Activated CD4-positive, alpha-beta T cell treated with anti-CD3 and anti-CD28 coated beads for 36 hours (primary cell): ENCODE measurements around the gene PDILT. TPM values are rescaled to one million over a fixed set of nuclear protein-coding genes. Genes with fewer than 3 reads are reported as not detected.
"Not testable (repeated sequence)": the region's sequence is repeated elsewhere in the genome, so short reads cannot be mapped to it uniquely, and the experiment has no call there.

ENCODE experiments used
- ATAC-seq: fragments of 200-7000 bp; cut with Tn5 transposase; one replicate; pipeline ENCODE4 v1.10.0; 2021; ENCODE audit warnings: mild to moderate bottlenecking, moderate library complexity
- CTCF ChIA-PET: fragments of 350-600 bp; sonication (Branson Sonifier 250); formaldehyde crosslinking; loops from one replicate; lab custom pipeline; 2021; ENCODE audit warnings: antibody characterized with exemption; lab: Charles Lee
- POLR2A ChIA-PET: fragments of 350-600 bp; sonication (Branson Sonifier 250); formaldehyde crosslinking; loops from one replicate; lab custom pipeline; 2021; ENCODE audit warnings: antibody characterized with exemption, inconsistent platforms; lab: Charles Lee
- DNase-seq: peaks from one replicate; pipeline ENCODE4 v3.0.0-alpha.2; 2020
- H3K27ac Mint-ChIP-seq: one replicate; pipeline ENCODE4 v1.8.0; 2021; ENCODE audit warnings: mixed read lengths
- H3K27me3 Mint-ChIP-seq: one replicate; pipeline ENCODE4 v1.8.0; 2021; ENCODE audit warnings: mixed read lengths
- H3K36me3 Mint-ChIP-seq: one replicate; pipeline ENCODE4 v1.8.0; 2021; ENCODE audit warnings: low read depth, mixed read lengths
- H3K4me1 Mint-ChIP-seq: one replicate; pipeline ENCODE4 v1.8.0; 2021; ENCODE audit warnings: mixed read lengths
- H3K4me3 Mint-ChIP-seq: one replicate; pipeline ENCODE4 v1.8.0; 2021; ENCODE audit warnings: mild to moderate bottlenecking, moderate library complexity, mixed read lengths
- H3K9me3 Mint-ChIP-seq: one replicate; pipeline ENCODE4 v1.8.0; 2021; ENCODE audit warnings: low read depth, mixed read lengths
- intact Hi-C, 2 experiments: fragments of 100-400 bp; cut with DNase I in 1 of 2; cut with micrococcal nuclease in 1 of 2; formaldehyde crosslinking; loops; one replicate each; pipeline versions ENCODE4 v1.14.2 to v1.15.1; 2022 to 2024; cut with DNase I, micrococcal nuclease
- total RNA-seq, 2 experiments: library from RNA; stranded (reverse); gene quantifications; one replicate each; pipeline ENCODE4 v1.2.3, GENCODE V29; 2021

PDILT gene
- total RNA-seq, 2 experiments from 2014 or later = not detected

DNA sequence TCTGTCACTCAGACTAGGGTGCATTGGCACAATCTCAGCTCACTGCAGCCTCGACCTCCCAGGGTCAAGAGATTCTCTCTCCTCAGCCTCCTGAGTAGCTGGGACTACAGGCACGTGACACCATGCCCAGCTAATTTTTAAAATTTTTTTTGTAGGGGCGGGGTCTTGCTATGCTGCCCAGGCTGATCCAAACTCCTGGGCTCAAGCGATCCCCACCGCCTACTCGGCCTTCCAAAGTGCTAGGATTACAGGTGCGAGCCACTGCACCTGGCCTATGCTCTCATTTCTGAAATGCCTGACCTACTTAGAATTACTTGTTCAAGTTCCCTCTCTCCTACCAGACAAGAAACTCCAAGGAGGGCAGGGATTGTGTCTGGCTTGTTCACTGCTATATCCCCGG is 72.1 kb downstream of the PDILT start:
- ChIA-PET CTCF (no interaction called here), POLR2A (no interaction called here)
- intact Hi-C loops = no loop called here
- no peak for ATAC-seq
- Mint-ChIP-seq H3K27me3 (peaks cover 2% of the 10 kb centered on the region), H3K9me3 (no peaks in the 10 kb centered on the region), H3K27ac (no peak overlapping the region), H3K36me3 (no peaks in the 10 kb centered on the region), H3K4me1 (no peaks in the 10 kb centered on the region), H3K4me3 (no peak overlapping the region)
- no peak for DNase-seq

GRCh38 chr16:20331635-20332034 is 72.9 kb downstream of the PDILT start:
- no peak for DNase-seq
- ChIA-PET POLR2A (no interaction called here), CTCF (no interaction called here)
- no peaks in the 10 kb centered on the region for H3K4me1 Mint-ChIP-seq
- no peaks in the 10 kb centered on the region for H3K36me3 Mint-ChIP-seq
- H3K27me3 Mint-ChIP-seq = peaks cover 2% of the 10 kb centered on the region
- H3K27ac Mint-ChIP-seq = no peak overlapping the region
- no peak overlapping the region for H3K4me3 Mint-ChIP-seq
- no peaks in the 10 kb centered on the region for H3K9me3 Mint-ChIP-seq
- no peak for ATAC-seq
- intact Hi-C loops = no loop called here

- Mint-ChIP-seq H3K27ac (no peak overlapping the region), H3K4me1 (no peaks in the 10 kb centered on the region), H3K9me3 (no peaks in the 10 kb centered on the region), H3K36me3 (no peaks in the 10 kb centered on the region), H3K4me3 (no peak overlapping the region), H3K27me3 (peaks cover 2% of the 10 kb centered on the region)
- intact Hi-C loops = no loop called here
- ChIA-PET POLR2A (no interaction called here), CTCF (interaction anchor here (0.7 kb wide), 2 partner anchors 10 to 74 kb away, joined by 3 to 4 read pairs; no protein-coding TSS in a partner anchor)
- no peak for DNase-seq
- ATAC-seq = no peak
Observed at GRCh38 chr16:20329392-20330138, 75.0 kb downstream of the PDILT start.

- H3K27me3 Mint-ChIP-seq = no peaks in the 10 kb centered on the region
- no peaks in the 10 kb centered on the region for H3K4me1 Mint-ChIP-seq
- H3K36me3 Mint-ChIP-seq = no peaks in the 10 kb centered on the region
- POLR2A ChIA-PET = no interaction called here
- no peak for DNase-seq
- no peak within 1 kb of the TSS for H3K27ac Mint-ChIP-seq
- H3K9me3 Mint-ChIP-seq = no peaks in the 10 kb centered on the region
- no peak for ATAC-seq
- intact Hi-C loops = no loop called here
- CTCF ChIA-PET = no interaction called here
- H3K4me3 Mint-ChIP-seq = no peak within 1 kb of the TSS
Observed at GRCh38 chr16:20327444-20328041, 77.0 kb downstream of the PDILT start, which contains the start of gene GP2. GP2 (minus strand) TSS chr16:20327513; CDS start chr16:20326431, 1,082 bp downstream.

- H3K27me3 Mint-ChIP-seq = no peaks in the 10 kb centered on the region
- ChIA-PET POLR2A (no interaction called here), CTCF (interaction anchor here (0.9 to 1.3 kb wide), 2 partner anchors 57 to 419 kb away, joined by 3 read pairs; no protein-coding TSS in a partner anchor)
- H3K4me1 Mint-ChIP-seq = no peaks in the 10 kb centered on the region
- intact Hi-C loops = no loop called here
- DNase-seq (no peak), ATAC-seq (no peak)
- no peaks in the 10 kb centered on the region for H3K36me3 Mint-ChIP-seq
- no peak overlapping the region for H3K4me3 Mint-ChIP-seq
- no peak overlapping the region for H3K27ac Mint-ChIP-seq
- no peaks in the 10 kb centered on the region for H3K9me3 Mint-ChIP-seq
Observed at GRCh38 chr16:20326321-20326720, 78.2 kb downstream of the PDILT start.

DNA sequence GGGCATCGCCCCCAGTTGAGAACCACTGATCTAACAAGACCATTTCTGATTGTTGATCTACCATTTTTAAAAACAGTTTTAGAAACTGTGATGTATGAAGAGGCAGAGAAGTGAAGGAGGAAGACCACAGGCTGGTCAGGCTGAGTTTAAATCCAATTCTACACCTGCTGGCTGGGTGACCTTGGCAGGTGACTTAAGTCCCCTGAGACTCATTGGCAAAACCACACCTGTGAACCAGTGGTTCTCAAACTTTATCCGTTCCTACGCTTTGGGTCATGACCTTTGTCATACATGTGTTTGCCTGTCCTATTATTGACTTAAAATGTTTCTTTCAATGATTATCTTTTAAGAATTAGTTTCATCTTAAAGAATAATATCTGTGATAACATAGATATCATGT is 79.5 kb downstream of the PDILT start:
- Mint-ChIP-seq H3K4me1 (no peaks in the 10 kb centered on the region), H3K27ac (no peak overlapping the region), H3K27me3 (no peaks in the 10 kb centered on the region), H3K9me3 (no peaks in the 10 kb centered on the region), H3K4me3 (no peak overlapping the region), H3K36me3 (no peaks in the 10 kb centered on the region)
- CTCF ChIA-PET = interaction anchor here (0.9 to 1.3 kb wide), 2 partner anchors 418 to 725 kb away, joined by 3 read pairs; no protein-coding TSS in a partner anchor
- POLR2A ChIA-PET = no interaction called here
- ATAC-seq (no peak), DNase-seq (no peak)
- intact Hi-C loops = no loop called here

- POLR2A ChIA-PET = no interaction called here
- ATAC-seq (no peak), DNase-seq (no peak)
- CTCF ChIA-PET = interaction anchor here (0.9 kb wide), 1 partner anchor 24 kb away, joined by 7 read pairs; no protein-coding TSS in a partner anchor
- intact Hi-C loops = no loop called here
- H3K36me3 Mint-ChIP-seq = no peaks in the 10 kb centered on the region
- no peaks in the 10 kb centered on the region for H3K9me3 Mint-ChIP-seq
- H3K27ac Mint-ChIP-seq = no peak overlapping the region
- no peak overlapping the region for H3K4me3 Mint-ChIP-seq
- H3K4me1 Mint-ChIP-seq = no peaks in the 10 kb centered on the region
- H3K27me3 Mint-ChIP-seq = peaks cover 4% of the 10 kb centered on the region
Observed at GRCh38 chr16:20323591-20324117, 80.9 kb downstream of the PDILT start.

DNA sequence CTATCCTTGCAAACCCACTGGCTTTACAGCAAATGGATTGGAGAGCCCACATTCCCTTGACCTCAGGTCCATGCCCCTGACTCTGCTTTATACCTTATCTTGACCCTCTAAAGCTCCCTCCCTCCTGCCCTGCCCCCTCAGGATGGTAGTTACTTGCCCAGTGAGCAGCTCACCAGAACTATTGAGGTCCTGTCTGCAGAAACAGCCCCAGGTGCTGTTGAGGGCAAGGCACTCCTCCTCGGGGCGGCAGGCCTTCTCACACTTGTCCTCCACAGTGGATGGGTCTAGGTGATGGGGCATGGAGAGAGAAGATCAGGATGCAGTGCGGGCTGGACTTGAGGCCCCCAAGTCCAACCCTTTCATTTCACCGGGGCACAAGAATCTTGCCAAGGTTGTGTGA is 81.8 kb downstream of the PDILT start:
- POLR2A ChIA-PET = no interaction called here
- no peaks in the 10 kb centered on the region for H3K4me1 Mint-ChIP-seq

GRCh38 chr16:20321671-20322070 is 82.9 kb downstream of the PDILT start:
- Mint-ChIP-seq H3K4me1 (no peaks in the 10 kb centered on the region), H3K27me3 (peaks cover 4% of the 10 kb centered on the region), H3K27ac (no peak overlapping the region), H3K9me3 (no peaks in the 10 kb centered on the region), H3K4me3 (no peak overlapping the region), H3K36me3 (no peaks in the 10 kb centered on the region)
- CTCF ChIA-PET = no interaction called here
- ATAC-seq (no peak), DNase-seq (no peak)
- POLR2A ChIA-PET = no interaction called here
- intact Hi-C loops = no loop called here

More for the DNA sequence above, 81.8 kb downstream of the PDILT start:
- DNase-seq (no peak), ATAC-seq (no peak)
- H3K27me3 Mint-ChIP-seq = peaks cover 4% of the 10 kb centered on the region
- CTCF ChIA-PET = interaction anchor here (0.9 kb wide), 1 partner anchor 23 kb away, joined by 7 read pairs; no protein-coding TSS in a partner anchor
- H3K4me3 Mint-ChIP-seq = no peak overlapping the region
- no peak overlapping the region for H3K27ac Mint-ChIP-seq
- no peaks in the 10 kb centered on the region for H3K36me3 Mint-ChIP-seq
- intact Hi-C loops = no loop called here
- no peaks in the 10 kb centered on the region for H3K9me3 Mint-ChIP-seq

- H3K27me3 Mint-ChIP-seq, H3K36me3 Mint-ChIP-seq, POLR2A ChIA-PET, H3K4me1 Mint-ChIP-seq, intact Hi-C loops, DNase-seq, ATAC-seq, H3K9me3 Mint-ChIP-seq, H3K4me3 Mint-ChIP-seq, CTCF ChIA-PET, H3K27ac Mint-ChIP-seq: not testable (repeated sequence)
Observed at GRCh38 chr16:20321051-20321450, 83.5 kb downstream of the PDILT start.

DNA sequence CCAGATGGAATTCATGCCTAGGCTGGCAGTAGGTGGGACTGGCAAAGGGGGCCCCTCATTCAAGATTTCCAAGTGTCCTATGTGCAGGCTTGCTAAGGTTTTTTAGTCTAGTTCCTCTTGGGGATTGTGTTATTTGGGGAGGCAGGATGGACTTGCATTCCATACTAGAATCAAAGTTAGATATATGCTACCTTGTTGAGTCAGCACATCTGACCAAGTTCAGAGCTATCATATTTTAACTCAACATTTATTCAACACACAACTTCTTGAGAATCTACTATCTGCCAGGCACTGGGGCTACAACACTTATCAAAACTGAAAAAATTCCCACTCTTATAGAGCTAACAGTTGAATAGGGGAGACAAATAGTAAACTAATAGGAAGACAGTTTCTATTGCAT is 83.9 kb downstream of the PDILT start:
- no peaks in the 10 kb centered on the region for H3K36me3 Mint-ChIP-seq
- H3K27me3 Mint-ChIP-seq = peaks cover 4% of the 10 kb centered on the region
- ChIA-PET POLR2A (no interaction called here), CTCF (no interaction called here)
- H3K4me3 Mint-ChIP-seq = no peak overlapping the region
- H3K27ac Mint-ChIP-seq = no peak overlapping the region
- H3K4me1 Mint-ChIP-seq = no peaks in the 10 kb centered on the region
- no peaks in the 10 kb centered on the region for H3K9me3 Mint-ChIP-seq
- intact Hi-C loops = no loop called here
- no peak for ATAC-seq
- no peak for DNase-seq
